Right atrium auricular region (tissue), 2 donors: ENCODE measurements around the gene FGFR2. TPM values are rescaled to one million over a fixed set of nuclear protein-coding genes. Genes with fewer than 3 reads are reported as not detected.

ENCODE experiments used
- DNase-seq: peaks from one replicate; pipeline ENCODE4 v3.0.0-alpha.2; 2019; ENCODE audit warnings: low spot score
- H3K27ac ChIP-seq, 2 donors: fragments of 200-600 bp; sonication (generic); 1 replicate in 1 of 2; 2 replicates in 1 of 2; pipeline ENCODE4 v1.5.1; 2016 to 2019
- H3K27me3 ChIP-seq, 2 donors: fragments of 200-600 bp; sonication (generic); one replicate each; pipeline versions ENCODE4 v1.5.1 to v1.6.0; 2017 to 2019
- H3K36me3 ChIP-seq: fragments of 200-600 bp; sonication (generic); one replicate; pipeline ENCODE4 v1.5.1; 2016
- H3K4me1 ChIP-seq, 2 donors: fragments of 200-600 bp; sonication (generic); one replicate each; pipeline versions ENCODE4 v1.5.1 to v1.6.0; 2017 to 2019
- H3K4me3 ChIP-seq, 2 donors: fragments of 200-600 bp; sonication (generic); 1 replicate in 1 of 2; 2 replicates in 1 of 2; pipeline ENCODE4 v1.5.1; 2017 to 2019; ENCODE audit warnings: mild to moderate bottlenecking in 1 of 2, moderate library complexity in 1 of 2
- H3K9me3 ChIP-seq, 2 donors: fragments of 200-600 bp; sonication (generic); one replicate each; pipeline ENCODE4 v1.5.1; 2019
- total RNA-seq, 2 donors: library from RNA; depleted of rRNA; stranded (reverse); fragments of >200 nt; gene quantifications; one replicate each; pipeline ENCODE4 v1.1.0, GENCODE V29; 2016
- TF ChIP-seq, protein P1 (sequence below), 2 donors: fragments of 200-600 bp; sonication (generic); IDR thresholded peaks; one replicate each; pipeline ENCODE4 v1.5.1; 2019; ENCODE audit warnings: antibody characterized with exemption in 2 of 2

Gene FGFR2
- total RNA-seq, 2 donors from 2014 or later = 2.8 to 19.0 TPM

GRCh38 chr10:121469797-121470606 lies 128.2 kb downstream of the FGFR2 start:
- H3K4me1 ChIP-seq = no peaks in the 10 kb centered on the region
- DNase-seq = no peak

DNA sequence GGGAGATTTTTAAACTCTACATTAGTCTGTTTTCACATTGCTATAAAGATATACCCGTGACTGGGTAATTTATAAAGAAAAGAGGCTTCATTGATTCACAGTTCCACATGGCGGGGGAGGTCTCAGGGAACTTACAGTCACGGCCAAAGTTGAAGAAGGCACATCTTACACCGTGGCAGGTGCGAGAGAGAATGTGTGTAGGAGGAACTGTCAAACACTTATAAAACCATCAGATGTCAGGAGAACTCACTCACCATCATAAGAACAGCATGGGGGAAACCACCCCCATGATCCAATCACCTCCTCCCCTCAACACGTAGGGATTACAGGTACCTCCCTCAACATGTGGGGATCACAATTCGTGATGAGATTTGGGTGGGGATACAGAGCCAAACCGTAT lies 129.5 kb downstream of the FGFR2 start:
- H3K27ac ChIP-seq = no peak overlapping the region
- H3K9me3 ChIP-seq = no peaks in the 10 kb centered on the region
- TF ChIP-seq, protein P1, sequence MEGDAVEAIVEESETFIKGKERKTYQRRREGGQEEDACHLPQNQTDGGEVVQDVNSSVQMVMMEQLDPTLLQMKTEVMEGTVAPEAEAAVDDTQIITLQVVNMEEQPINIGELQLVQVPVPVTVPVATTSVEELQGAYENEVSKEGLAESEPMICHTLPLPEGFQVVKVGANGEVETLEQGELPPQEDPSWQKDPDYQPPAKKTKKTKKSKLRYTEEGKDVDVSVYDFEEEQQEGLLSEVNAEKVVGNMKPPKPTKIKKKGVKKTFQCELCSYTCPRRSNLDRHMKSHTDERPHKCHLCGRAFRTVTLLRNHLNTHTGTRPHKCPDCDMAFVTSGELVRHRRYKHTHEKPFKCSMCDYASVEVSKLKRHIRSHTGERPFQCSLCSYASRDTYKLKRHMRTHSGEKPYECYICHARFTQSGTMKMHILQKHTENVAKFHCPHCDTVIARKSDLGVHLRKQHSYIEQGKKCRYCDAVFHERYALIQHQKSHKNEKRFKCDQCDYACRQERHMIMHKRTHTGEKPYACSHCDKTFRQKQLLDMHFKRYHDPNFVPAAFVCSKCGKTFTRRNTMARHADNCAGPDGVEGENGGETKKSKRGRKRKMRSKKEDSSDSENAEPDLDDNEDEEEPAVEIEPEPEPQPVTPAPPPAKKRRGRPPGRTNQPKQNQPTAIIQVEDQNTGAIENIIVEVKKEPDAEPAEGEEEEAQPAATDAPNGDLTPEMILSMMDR (IDR thresholded peaks at IDR 0.05) = no peak
- no peaks in the 10 kb centered on the region for H3K36me3 ChIP-seq
- H3K27me3 ChIP-seq = no peaks in the 10 kb centered on the region
- no peaks in the 10 kb centered on the region for H3K4me1 ChIP-seq
- no peak overlapping the region for H3K4me3 ChIP-seq
- no peak for DNase-seq

More at GRCh38 chr10:121469797-121470606, 128.2 kb downstream of the FGFR2 start:
- Histone ChIP-seq H3K27ac (no peak overlapping the region), H3K4me3 (no peak overlapping the region), H3K27me3 (no peaks in the 10 kb centered on the region), H3K9me3 (no peaks in the 10 kb centered on the region), H3K36me3 (no peaks in the 10 kb centered on the region)
- TF ChIP-seq, protein P1 (IDR thresholded peaks at IDR 0.05) = no peak

DNA sequence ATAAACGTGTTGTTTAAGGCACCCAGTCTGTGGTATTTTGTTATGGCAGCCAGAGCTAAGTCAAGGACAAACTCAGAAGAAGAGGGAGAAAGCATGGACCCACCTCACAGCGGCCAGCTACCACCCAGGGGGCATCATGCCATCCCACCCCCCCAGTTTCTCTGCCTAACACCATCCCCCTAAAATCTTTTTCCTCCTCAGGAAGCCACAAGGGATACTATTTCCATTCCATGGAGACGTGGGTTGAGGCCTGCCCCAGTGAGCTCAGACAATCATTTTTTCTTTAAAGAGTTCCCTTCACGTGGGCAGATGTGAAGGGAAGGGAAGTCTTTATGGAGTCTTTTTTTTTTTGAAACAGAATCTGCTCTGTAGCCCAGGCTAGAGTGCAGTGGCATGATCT lies 131.8 kb downstream of the FGFR2 start:
- no peak overlapping the region for H3K27ac ChIP-seq
- TF ChIP-seq, protein P1 (IDR thresholded peaks at IDR 0.05) = no peak
- H3K4me3 ChIP-seq = no peak overlapping the region
- H3K4me1 ChIP-seq = no peaks in the 10 kb centered on the region
- H3K9me3 ChIP-seq = no peaks in the 10 kb centered on the region
- H3K27me3 ChIP-seq = no peaks in the 10 kb centered on the region
- no peak for DNase-seq
- H3K36me3 ChIP-seq = no peaks in the 10 kb centered on the region

- Histone ChIP-seq H3K27ac (no peak overlapping the region), H3K27me3 (no peaks in the 10 kb centered on the region), H3K4me3 (no peak overlapping the region), H3K4me1 (peaks cover 0 to 4% of the 10 kb centered on the region in 2 donors), H3K9me3 (no peaks in the 10 kb centered on the region), H3K36me3 (no peaks in the 10 kb centered on the region)
- DNase-seq = no peak
- TF ChIP-seq, protein P1 (IDR thresholded peaks at IDR 0.05) = no peak
Observed at GRCh38 chr10:121465215-121465614, 133.0 kb downstream of the FGFR2 start.

DNA sequence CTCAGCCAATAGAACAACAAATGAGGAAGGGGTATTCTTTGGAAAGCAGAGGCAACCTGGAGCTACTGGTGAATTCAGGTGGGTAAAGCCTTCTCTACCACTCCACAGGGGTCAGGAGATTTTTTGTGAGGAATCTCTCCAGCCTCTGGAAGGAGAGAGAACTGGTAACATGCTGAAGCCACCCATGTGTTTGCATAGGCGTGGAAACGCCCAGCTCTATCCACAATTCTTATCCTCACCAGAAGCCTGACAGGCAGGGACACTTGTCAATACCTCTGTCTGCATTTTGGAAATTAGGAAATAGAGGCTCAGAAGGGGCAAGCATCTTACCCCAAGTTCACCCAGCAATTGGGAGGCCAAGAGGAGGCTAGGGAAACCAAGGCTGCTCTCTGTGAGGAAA lies 133.7 kb downstream of the FGFR2 start:
- no peak overlapping the region for H3K4me3 ChIP-seq
- no peaks in the 10 kb centered on the region for H3K9me3 ChIP-seq
- TF ChIP-seq, protein P1 (IDR thresholded peaks at IDR 0.05) = no peak
- peaks cover 0 to 10% of the 10 kb centered on the region in 2 donors for H3K4me1 ChIP-seq
- H3K27me3 ChIP-seq = no peaks in the 10 kb centered on the region
- H3K36me3 ChIP-seq = no peaks in the 10 kb centered on the region
- no peak overlapping the region for H3K27ac ChIP-seq
- DNase-seq = no peak
